ENCODE measurements around the gene ZNF474.

Gene ZNF474

GRCh38 chr5:122102825-122103224 lies 26.5 kb upstream of the ZNF474 start:
- no peaks in the 10 kb centered on the region for H3K9me3 ChIP-seq (ENCODE audit: insufficient read depth, low read length)
- no peak overlapping the region for H3K4me2 ChIP-seq (ENCODE audit: low read length)
- no peaks in the 10 kb centered on the region for H4K20me1 ChIP-seq (ENCODE audit: insufficient read depth, low read length)
- no peaks in the 10 kb centered on the region for H3K36me3 ChIP-seq (replicated peaks; ENCODE audit: low read depth, low read length)
- H2AFZ ChIP-seq (ENCODE audit: low read depth, low read length) = no peak overlapping the region
- no peaks in the 10 kb centered on the region for H3K27me3 ChIP-seq (ENCODE audit: low read depth, low read length)
- H3K4me3 ChIP-seq (ENCODE audit: low read length) = no peak overlapping the region
- H3K27ac ChIP-seq (ENCODE audit: low read length) = no peak overlapping the region
- no peaks in the 10 kb centered on the region for H3K79me2 ChIP-seq (ENCODE audit: low read length)
- TF ChIP-seq EZH2phosphoT487 (IDR thresholded peaks at IDR 0.05; ENCODE audit: low read depth) (no peak), CTCF (IDR thresholded peaks at IDR 0.05; ENCODE audit: low read depth, low read length) (no peak)
- H3K4me1 ChIP-seq (ENCODE audit: low read length) = no peaks in the 10 kb centered on the region
- H3K9ac ChIP-seq (ENCODE audit: low read length) = no peak overlapping the region

GRCh38 chr5:122105909-122106308 lies 23.4 kb upstream of the ZNF474 start:
- Histone ChIP-seq H3K4me3 (ENCODE audit: low read length) (no peak overlapping the region), H3K4me2 (ENCODE audit: low read length) (no peak overlapping the region), H3K4me1 (ENCODE audit: low read length) (peaks cover 12% of the 10 kb centered on the region), H2AFZ (ENCODE audit: low read depth, low read length) (no peak overlapping the region), H3K79me2 (ENCODE audit: low read length) (no peaks in the 10 kb centered on the region), H3K27me3 (ENCODE audit: low read depth, low read length) (no peaks in the 10 kb centered on the region), H3K36me3 (replicated peaks; ENCODE audit: low read depth, low read length) (no peaks in the 10 kb centered on the region), H3K27ac (ENCODE audit: low read length) (no peak overlapping the region), H3K9ac (ENCODE audit: low read length) (no peak overlapping the region), H3K9me3 (ENCODE audit: insufficient read depth, low read length) (no peaks in the 10 kb centered on the region), H4K20me1 (ENCODE audit: insufficient read depth, low read length) (no peaks in the 10 kb centered on the region)
- TF ChIP-seq EZH2phosphoT487 (IDR thresholded peaks at IDR 0.05; ENCODE audit: low read depth) = no peak
- no peak for TF ChIP-seq CTCF (IDR thresholded peaks at IDR 0.05; ENCODE audit: low read depth, low read length)

GRCh38 chr5:122107016-122107415 lies 22.3 kb upstream of the ZNF474 start:
- Histone ChIP-seq H3K36me3 (replicated peaks; ENCODE audit: low read depth, low read length) (no peaks in the 10 kb centered on the region), H3K27ac (ENCODE audit: low read length) (no peak overlapping the region), H3K9me3 (ENCODE audit: insufficient read depth, low read length) (no peaks in the 10 kb centered on the region), H2AFZ (ENCODE audit: low read depth, low read length) (no peak overlapping the region), H4K20me1 (ENCODE audit: insufficient read depth, low read length) (no peaks in the 10 kb centered on the region), H3K27me3 (ENCODE audit: low read depth, low read length) (no peaks in the 10 kb centered on the region), H3K4me1 (ENCODE audit: low read length) (peaks cover 12% of the 10 kb centered on the region), H3K4me3 (ENCODE audit: low read length) (no peak overlapping the region), H3K79me2 (ENCODE audit: low read length) (no peaks in the 10 kb centered on the region), H3K9ac (ENCODE audit: low read length) (no peak overlapping the region), H3K4me2 (ENCODE audit: low read length) (no peak overlapping the region)
- TF ChIP-seq EZH2phosphoT487 (IDR thresholded peaks at IDR 0.05; ENCODE audit: low read depth) = no peak
- no peak for TF ChIP-seq CTCF (IDR thresholded peaks at IDR 0.05; ENCODE audit: low read depth, low read length)

GRCh38 chr5:122110987-122111386 lies 18.4 kb upstream of the ZNF474 start:
- Histone ChIP-seq H3K4me1 (ENCODE audit: low read length) (peaks cover 12% of the 10 kb centered on the region), H4K20me1 (ENCODE audit: insufficient read depth, low read length) (no peaks in the 10 kb centered on the region), H3K9me3 (ENCODE audit: insufficient read depth, low read length) (no peaks in the 10 kb centered on the region), H3K4me3 (ENCODE audit: low read length) (no peak overlapping the region), H3K27me3 (ENCODE audit: low read depth, low read length) (no peaks in the 10 kb centered on the region), H3K9ac (ENCODE audit: low read length) (no peak overlapping the region), H3K4me2 (ENCODE audit: low read length) (no peak overlapping the region), H3K79me2 (ENCODE audit: low read length) (no peaks in the 10 kb centered on the region), H3K36me3 (replicated peaks; ENCODE audit: low read depth, low read length) (no peaks in the 10 kb centered on the region), H2AFZ (ENCODE audit: low read depth, low read length) (no peak overlapping the region), H3K27ac (ENCODE audit: low read length) (no peak overlapping the region)
- no peak for TF ChIP-seq CTCF (IDR thresholded peaks at IDR 0.05; ENCODE audit: low read depth, low read length)
- TF ChIP-seq EZH2phosphoT487 (IDR thresholded peaks at IDR 0.05; ENCODE audit: low read depth) = no peak

Data from OCI-LY3 (cell line).